ENCODE measurements around the gene PARVA.

The PARVA gene

GRCh38 chr11:12421386-12421785 lies 44.0 kb downstream of the PARVA start:
- H3K4me3 ChIP-seq (ENCODE audit: low read length) = no peak overlapping the region
- no peak for TF ChIP-seq ZNF274 (IDR thresholded peaks at IDR 0.05; ENCODE audit: low read depth, low read length)

GRCh38 chr11:12426176-12426575 lies 48.8 kb downstream of the PARVA start:
- H3K4me3 ChIP-seq (ENCODE audit: low read length) = no peak overlapping the region
- no peak for TF ChIP-seq ZNF274 (IDR thresholded peaks at IDR 0.05; ENCODE audit: low read depth, low read length)

GRCh38 chr11:12429155-12429554 lies 51.8 kb downstream of the PARVA start:
- no peak for TF ChIP-seq ZNF274 (IDR thresholded peaks at IDR 0.05; ENCODE audit: low read depth, low read length)
- H3K4me3 ChIP-seq (ENCODE audit: low read length) = no peak overlapping the region

- H3K4me3 ChIP-seq (ENCODE audit: low read length) = no peak overlapping the region
- TF ChIP-seq ZNF274 (IDR thresholded peaks at IDR 0.05; ENCODE audit: low read depth, low read length) = no peak
Observed at GRCh38 chr11:12430351-12430750, 53.0 kb downstream of the PARVA start.

- no peak overlapping the region for H3K4me3 ChIP-seq (ENCODE audit: low read length)
- TF ChIP-seq ZNF274 (IDR thresholded peaks at IDR 0.05; ENCODE audit: low read depth, low read length) = no peak
Observed at GRCh38 chr11:12430954-12431595, 53.7 kb downstream of the PARVA start.

GRCh38 chr11:12432507-12432906 lies 55.1 kb downstream of the PARVA start:
- TF ChIP-seq ZNF274 (IDR thresholded peaks at IDR 0.05; ENCODE audit: low read depth, low read length) = no peak
- H3K4me3 ChIP-seq (ENCODE audit: low read length) = no peak overlapping the region

GRCh38 chr11:12433121-12433520 lies 55.8 kb downstream of the PARVA start:
- no peak overlapping the region for H3K4me3 ChIP-seq (ENCODE audit: low read length)
- no peak for TF ChIP-seq ZNF274 (IDR thresholded peaks at IDR 0.05; ENCODE audit: low read depth, low read length)

GRCh38 chr11:12433571-12434324 lies 56.4 kb downstream of the PARVA start:
- H3K4me3 ChIP-seq (ENCODE audit: low read length) = no peak overlapping the region
- no peak for TF ChIP-seq ZNF274 (IDR thresholded peaks at IDR 0.05; ENCODE audit: low read depth, low read length)

- no peak overlapping the region for H3K4me3 ChIP-seq (ENCODE audit: low read length)
- TF ChIP-seq ZNF274 (IDR thresholded peaks at IDR 0.05; ENCODE audit: low read depth, low read length) = no peak
Observed at GRCh38 chr11:12434325-12434654, 56.9 kb downstream of the PARVA start.

GRCh38 chr11:12435264-12435663 lies 57.9 kb downstream of the PARVA start:
- TF ChIP-seq ZNF274 (IDR thresholded peaks at IDR 0.05; ENCODE audit: low read depth, low read length) = no peak
- no peak overlapping the region for H3K4me3 ChIP-seq (ENCODE audit: low read length)

GRCh38 chr11:12436266-12436665 lies 58.9 kb downstream of the PARVA start:
- TF ChIP-seq ZNF274 (IDR thresholded peaks at IDR 0.05; ENCODE audit: low read depth, low read length) = no peak

GRCh38 chr11:12438291-12438690 lies 60.9 kb downstream of the PARVA start:
- no peak for TF ChIP-seq ZNF274 (IDR thresholded peaks at IDR 0.05; ENCODE audit: low read depth, low read length)
- H3K4me3 ChIP-seq (ENCODE audit: low read length) = no peak overlapping the region

More at GRCh38 chr11:12436266-12436665, 58.9 kb downstream of the PARVA start:
- H3K4me3 ChIP-seq (ENCODE audit: low read length) = no peak overlapping the region

- no peak overlapping the region for H3K4me3 ChIP-seq (ENCODE audit: low read length)
Observed at GRCh38 chr11:12439615-12440014, 62.2 kb downstream of the PARVA start.

GRCh38 chr11:12440565-12440964 lies 63.2 kb downstream of the PARVA start:
- no peak overlapping the region for H3K4me3 ChIP-seq (ENCODE audit: low read length)
- no peak for TF ChIP-seq ZNF274 (IDR thresholded peaks at IDR 0.05; ENCODE audit: low read depth, low read length)

More at GRCh38 chr11:12439615-12440014, 62.2 kb downstream of the PARVA start:
- no peak for TF ChIP-seq ZNF274 (IDR thresholded peaks at IDR 0.05; ENCODE audit: low read depth, low read length)

- no peak overlapping the region for H3K4me3 ChIP-seq (ENCODE audit: low read length)
- TF ChIP-seq ZNF274 (IDR thresholded peaks at IDR 0.05; ENCODE audit: low read depth, low read length) = no peak
Observed at GRCh38 chr11:12441231-12441861, 64.0 kb downstream of the PARVA start.

Measured in GM08714 (cell line).